WTC11 (cell line): ENCODE measurements around the gene EIF5A.

Experiments
- CBFB ChIP-seq: sonication (generic); formaldehyde crosslinking; IDR thresholded peaks from 2 replicates; pipeline ENCODE4 v1.8.1; 2022; ENCODE audit warnings: mild to moderate bottlenecking, low read depth, missing genetic modification reagents
- CREM ChIP-seq: sonication (generic); formaldehyde crosslinking; IDR thresholded peaks from 2 replicates; pipeline ENCODE4 v1.8.1; 2022; ENCODE audit warnings: mild to moderate bottlenecking, missing genetic modification reagents, moderate library complexity
- CTCF ChIP-seq: fragments of 200-600 bp; IDR thresholded peaks from 2 replicates; pipeline ENCODE4 v1.8.0; 2022; ENCODE audit warnings: antibody characterized with exemption
- FOXK1 ChIP-seq: sonication (generic); formaldehyde crosslinking; IDR thresholded peaks from 2 replicates; pipeline ENCODE4 v1.8.0; 2022; ENCODE audit warnings: mild to moderate bottlenecking, moderate library complexity, missing genetic modification reagents
- HMGXB4 ChIP-seq: sonication (generic); formaldehyde crosslinking; IDR thresholded peaks from 2 replicates; pipeline ENCODE4 v1.8.1; 2023; ENCODE audit warnings: mild to moderate bottlenecking, moderate library complexity, missing genetic modification reagents
- TEAD1 ChIP-seq: sonication (generic); formaldehyde crosslinking; IDR thresholded peaks from 2 replicates; pipeline ENCODE4 v1.8.0; 2022; ENCODE audit warnings: mild to moderate bottlenecking, missing genetic modification reagents
- ZNF317 ChIP-seq: sonication (generic); formaldehyde crosslinking; IDR thresholded peaks from 2 replicates; pipeline ENCODE4 v1.8.1; 2023; ENCODE audit warnings: low read depth, mild to moderate bottlenecking, moderate library complexity, missing genetic modification reagents, borderline replicate concordance
- ZNF512 ChIP-seq: sonication (generic); formaldehyde crosslinking; IDR thresholded peaks from 2 replicates; pipeline ENCODE4 v1.8.1; 2022; ENCODE audit warnings: missing genetic modification reagents, borderline replicate concordance
- TF ChIP-seq, protein P1 (sequence below): sonication (generic); formaldehyde crosslinking; IDR thresholded peaks from 2 replicates; pipeline ENCODE4 v1.8.0; 2022; ENCODE audit warnings: mild to moderate bottlenecking, missing genetic modification reagents
- TF ChIP-seq, protein P2 (sequence below): sonication (generic); formaldehyde crosslinking; conservative IDR thresholded peaks from 2 replicates; pipeline ENCODE4 v1.8.1; 2022; ENCODE audit warnings: mild to moderate bottlenecking, missing genetic modification reagents

GRCh38 chr17:7356756-7357155, 49.3 kb downstream of the EIF5A start:
- TF ChIP-seq ZNF317 (CRISPR knock-in tag) (no peak), CTCF (no peak), ZNF512 (CRISPR knock-in tag) (no peak), FOXK1 (CRISPR knock-in tag) (no peak), HMGXB4 (no peak), CREM (no peak), TEAD1 (CRISPR knock-in tag) (no peak), CBFB (CRISPR knock-in tag) (no peak)
- TF ChIP-seq, protein P1, sequence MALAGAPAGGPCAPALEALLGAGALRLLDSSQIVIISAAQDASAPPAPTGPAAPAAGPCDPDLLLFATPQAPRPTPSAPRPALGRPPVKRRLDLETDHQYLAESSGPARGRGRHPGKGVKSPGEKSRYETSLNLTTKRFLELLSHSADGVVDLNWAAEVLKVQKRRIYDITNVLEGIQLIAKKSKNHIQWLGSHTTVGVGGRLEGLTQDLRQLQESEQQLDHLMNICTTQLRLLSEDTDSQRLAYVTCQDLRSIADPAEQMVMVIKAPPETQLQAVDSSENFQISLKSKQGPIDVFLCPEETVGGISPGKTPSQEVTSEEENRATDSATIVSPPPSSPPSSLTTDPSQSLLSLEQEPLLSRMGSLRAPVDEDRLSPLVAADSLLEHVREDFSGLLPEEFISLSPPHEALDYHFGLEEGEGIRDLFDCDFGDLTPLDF = no peak
- TF ChIP-seq, protein P2, sequence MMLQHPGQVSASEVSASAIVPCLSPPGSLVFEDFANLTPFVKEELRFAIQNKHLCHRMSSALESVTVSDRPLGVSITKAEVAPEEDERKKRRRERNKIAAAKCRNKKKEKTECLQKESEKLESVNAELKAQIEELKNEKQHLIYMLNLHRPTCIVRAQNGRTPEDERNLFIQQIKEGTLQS (CRISPR knock-in tag) = no peak
